ENCODE results near the gene ERCC6L.

The ERCC6L gene

DNA sequence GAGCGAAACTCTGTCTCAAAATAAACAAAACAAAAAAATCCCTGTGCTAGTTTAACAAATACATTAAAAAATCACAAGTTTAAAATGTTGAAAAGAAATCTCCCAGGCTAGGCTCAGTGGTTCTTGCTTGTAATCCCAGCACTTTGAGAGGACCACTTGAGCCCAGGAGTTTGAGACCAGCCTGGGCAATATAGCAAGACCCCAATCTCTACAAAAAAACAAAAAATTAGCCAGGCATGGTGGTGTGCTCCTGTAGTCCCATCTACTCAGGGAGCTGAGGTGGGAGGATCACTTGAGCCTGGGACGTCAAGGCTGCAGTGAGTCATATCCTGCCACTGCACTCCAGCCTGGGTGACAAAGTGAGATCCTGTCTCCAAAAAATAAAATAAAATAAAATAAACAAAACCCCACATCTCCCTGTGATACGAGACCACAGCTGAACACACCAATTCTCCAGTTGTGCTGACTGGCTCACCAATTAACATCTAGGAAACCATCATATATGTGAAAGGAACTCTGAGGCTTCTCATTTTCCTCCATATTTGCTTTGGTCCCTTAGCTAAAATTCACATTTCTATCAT lies 30.9 kb upstream of the ERCC6L start:
- no CpG with 5 or more reads among the region's 3 CpGs for WGBS (ENCODE audit: insufficient coverage, insufficient read length)
- DNase-seq (ENCODE audit: low read depth, low spot score), result no peak
- Histone ChIP-seq H3K27ac (ENCODE audit: low read length) (no peak overlapping the region), H3K36me3 (ENCODE audit: control insufficient read depth, insufficient read depth, low read length) (peaks cover 33% of the 10 kb centered on the region; the same call in 1 of the 2 replicates), H3K9me3 (ENCODE audit: control insufficient read depth, insufficient read depth, low read length) (no peaks in the 10 kb centered on the region), H3K4me3 (ENCODE audit: low read length) (no peak overlapping the region), H3K4me1 (ENCODE audit: control insufficient read depth, insufficient read depth, low read length) (no peaks in the 10 kb centered on the region), H3K27me3 (ENCODE audit: control insufficient read depth, insufficient read depth, low read length) (no peaks in the 10 kb centered on the region)

DNA sequence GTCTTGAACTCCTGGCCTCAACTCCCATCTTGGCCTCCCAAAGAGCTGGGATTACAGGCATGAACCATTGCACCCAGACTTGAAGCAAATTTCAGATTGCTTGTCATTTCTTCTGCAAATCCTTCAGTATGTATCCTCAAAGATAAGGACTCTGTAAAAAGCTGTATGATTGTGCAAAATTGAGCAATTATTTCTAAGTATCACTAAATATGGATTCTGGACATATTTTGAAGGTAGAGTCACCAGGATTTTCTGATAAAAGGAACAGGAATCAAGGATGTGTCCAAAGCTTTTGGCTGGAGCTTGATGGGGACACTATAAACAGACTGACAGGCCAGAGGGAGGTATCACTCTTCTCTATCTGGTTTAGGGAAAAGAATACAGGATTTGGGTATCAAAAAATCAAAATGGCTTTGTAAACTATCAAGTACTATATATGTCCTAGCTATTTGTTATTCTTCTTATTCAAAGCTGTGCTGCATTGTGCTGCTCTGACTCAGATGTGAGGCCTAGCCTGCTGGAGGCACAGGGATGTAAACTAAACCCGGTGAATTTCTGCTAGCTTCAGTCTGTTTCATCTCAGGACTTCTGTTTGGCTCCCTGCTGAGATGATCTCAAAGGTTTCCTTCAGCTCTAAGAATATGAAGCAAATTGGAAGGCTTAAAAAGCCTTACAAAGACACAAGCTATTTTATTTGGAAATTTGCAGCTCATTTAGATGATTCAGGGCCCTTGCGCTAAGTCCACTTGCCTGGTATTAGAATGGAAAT lies 30.0 kb upstream of the ERCC6L start:
- H3K27me3 ChIP-seq (ENCODE audit: control insufficient read depth, insufficient read depth, low read length), result no peaks in the 10 kb centered on the region
- no CpG with 5 or more reads among the region's 2 CpGs for WGBS (ENCODE audit: insufficient coverage, insufficient read length)
- no peak for DNase-seq (ENCODE audit: low read depth, low spot score)

DNA sequence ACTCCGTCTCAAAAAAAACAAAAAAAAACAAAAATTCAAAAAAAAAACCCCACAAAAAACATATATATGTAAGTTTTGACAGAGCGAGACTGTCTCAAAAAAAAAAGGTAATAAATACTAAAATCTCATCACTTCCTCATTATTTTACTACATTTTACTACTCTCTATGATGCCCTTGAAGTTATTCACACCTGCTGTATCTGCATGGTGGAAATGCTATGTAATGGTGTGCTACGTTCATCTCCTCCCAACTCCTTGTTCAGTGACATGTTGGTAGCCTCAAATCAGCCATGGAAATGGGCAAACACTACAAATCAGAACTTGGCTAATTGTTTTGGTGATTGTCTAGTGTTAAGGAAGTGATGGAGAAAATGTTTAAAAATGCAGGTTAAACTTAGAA lies 26.4 kb upstream of the ERCC6L start:
- Histone ChIP-seq H3K4me3 (ENCODE audit: low read length) (no peak overlapping the region), H3K4me1 (ENCODE audit: control insufficient read depth, insufficient read depth, low read length) (no peaks in the 10 kb centered on the region), H3K9me3 (ENCODE audit: control insufficient read depth, insufficient read depth, low read length) (no peaks in the 10 kb centered on the region), H3K27me3 (ENCODE audit: control insufficient read depth, insufficient read depth, low read length) (no peaks in the 10 kb centered on the region), H3K36me3 (ENCODE audit: control insufficient read depth, insufficient read depth, low read length) (peaks cover 3% of the 10 kb centered on the region; the same call in 1 of the 2 replicates), H3K27ac (ENCODE audit: low read length) (no peak overlapping the region)
- no CpG with 5 or more reads among the region's 3 CpGs for WGBS (ENCODE audit: insufficient coverage, insufficient read length)
- no peak for DNase-seq (ENCODE audit: low read depth, low spot score)

More for the DNA sequence above, 30.0 kb upstream of the ERCC6L start:
- H3K9me3 ChIP-seq (ENCODE audit: control insufficient read depth, insufficient read depth, low read length), result no peaks in the 10 kb centered on the region
- no peaks in the 10 kb centered on the region for H3K4me1 ChIP-seq (ENCODE audit: control insufficient read depth, insufficient read depth, low read length)
- H3K4me3 ChIP-seq (ENCODE audit: low read length), result no peak overlapping the region
- H3K27ac ChIP-seq (ENCODE audit: low read length), result no peak overlapping the region
- H3K36me3 ChIP-seq (ENCODE audit: control insufficient read depth, insufficient read depth, low read length), result peaks cover 28% of the 10 kb centered on the region; the same call in 1 of the 2 replicates

DNA sequence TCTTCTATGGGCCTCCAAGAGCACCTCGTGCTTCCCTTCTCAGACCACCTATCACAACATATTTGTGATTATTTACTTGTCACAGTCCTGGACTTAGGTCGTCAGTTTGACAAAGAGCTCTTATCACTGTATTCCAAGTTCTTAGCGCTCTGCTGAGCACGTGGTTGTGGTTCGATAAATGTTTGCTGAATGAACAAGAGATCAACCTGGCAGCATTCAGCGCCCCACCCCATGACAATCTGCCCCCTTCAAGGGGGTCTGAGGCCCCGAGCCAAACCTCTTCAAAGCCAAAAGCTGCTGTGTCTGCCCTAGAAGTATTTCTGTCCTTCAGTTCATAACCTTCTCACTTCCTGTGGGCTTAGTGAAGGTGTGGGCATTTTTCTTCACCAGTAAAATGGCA lies 23.2 kb upstream of the ERCC6L start:
- Histone ChIP-seq H3K36me3 (ENCODE audit: control insufficient read depth, insufficient read depth, low read length) (no peaks in the 10 kb centered on the region), H3K9me3 (ENCODE audit: control insufficient read depth, insufficient read depth, low read length) (no peaks in the 10 kb centered on the region), H3K27ac (ENCODE audit: low read length) (no peak overlapping the region), H3K4me3 (ENCODE audit: low read length) (no peak overlapping the region), H3K4me1 (ENCODE audit: control insufficient read depth, insufficient read depth, low read length) (no peaks in the 10 kb centered on the region), H3K27me3 (ENCODE audit: control insufficient read depth, insufficient read depth, low read length) (no peaks in the 10 kb centered on the region)
- no peak for DNase-seq (ENCODE audit: low read depth, low spot score)
- WGBS (ENCODE audit: insufficient coverage, insufficient read length), result no CpG with 5 or more reads among the region's 7 CpGs

DNA sequence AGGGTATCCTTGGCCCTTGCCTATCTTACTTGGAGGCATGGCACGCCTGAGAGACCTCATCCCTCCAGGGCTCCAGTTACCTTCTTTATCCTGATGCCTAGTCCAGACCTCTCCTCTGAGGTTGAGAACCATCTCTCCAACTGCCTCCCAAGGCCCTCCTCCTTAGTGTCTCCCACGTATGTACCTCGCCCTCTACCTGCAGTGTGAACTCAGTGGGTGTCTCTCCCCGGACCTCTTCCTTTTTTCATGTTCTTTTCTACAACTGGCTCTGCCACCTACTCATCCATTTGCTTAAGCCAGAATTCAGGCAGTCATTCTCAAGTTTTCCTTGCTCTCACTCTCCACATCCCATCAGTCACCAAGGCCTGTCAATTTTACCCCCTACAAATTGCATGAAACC lies 21.6 kb upstream of the ERCC6L start:
- Histone ChIP-seq H3K36me3 (ENCODE audit: control insufficient read depth, insufficient read depth, low read length) (no peaks in the 10 kb centered on the region), H3K27me3 (ENCODE audit: control insufficient read depth, insufficient read depth, low read length) (no peaks in the 10 kb centered on the region), H3K4me3 (ENCODE audit: low read length) (no peak overlapping the region), H3K27ac (ENCODE audit: low read length) (no peak overlapping the region), H3K9me3 (ENCODE audit: control insufficient read depth, insufficient read depth, low read length) (no peaks in the 10 kb centered on the region), H3K4me1 (ENCODE audit: control insufficient read depth, insufficient read depth, low read length) (no peaks in the 10 kb centered on the region)
- no CpG with 5 or more reads among the region's 4 CpGs for WGBS (ENCODE audit: insufficient coverage, insufficient read length)
- no peak for DNase-seq (ENCODE audit: low read depth, low spot score)

DNA sequence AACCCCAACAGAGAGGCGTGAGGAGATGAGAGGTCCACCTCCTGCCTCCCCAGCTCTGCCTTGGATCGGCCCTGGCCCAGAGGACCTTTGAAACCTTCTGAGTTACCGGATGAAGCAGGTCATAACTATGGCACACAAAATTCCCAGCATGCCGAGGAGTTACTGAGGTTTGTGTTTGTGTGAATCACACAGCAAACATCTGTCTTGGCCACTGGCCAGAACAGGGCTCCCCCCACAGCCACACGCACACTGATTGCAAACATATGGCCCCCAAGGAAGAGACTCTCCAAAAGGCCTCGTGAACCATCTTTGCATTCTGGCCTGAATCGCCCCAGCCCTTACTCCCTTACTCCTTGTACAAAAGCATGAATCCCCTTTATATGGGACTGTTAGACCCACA lies 19.3 kb upstream of the ERCC6L start:
- Histone ChIP-seq H3K36me3 (ENCODE audit: control insufficient read depth, insufficient read depth, low read length) (no peaks in the 10 kb centered on the region), H3K27me3 (ENCODE audit: control insufficient read depth, insufficient read depth, low read length) (no peaks in the 10 kb centered on the region), H3K4me3 (ENCODE audit: low read length) (no peak overlapping the region), H3K4me1 (ENCODE audit: control insufficient read depth, insufficient read depth, low read length) (no peaks in the 10 kb centered on the region; the same call in 1 of the 2 replicates), H3K9me3 (ENCODE audit: control insufficient read depth, insufficient read depth, low read length) (no peaks in the 10 kb centered on the region), H3K27ac (ENCODE audit: low read length) (no peak overlapping the region)
- WGBS (ENCODE audit: insufficient coverage, insufficient read length), result no CpG with 5 or more reads among the region's 7 CpGs
- no peak for DNase-seq (ENCODE audit: low read depth, low spot score)

DNA sequence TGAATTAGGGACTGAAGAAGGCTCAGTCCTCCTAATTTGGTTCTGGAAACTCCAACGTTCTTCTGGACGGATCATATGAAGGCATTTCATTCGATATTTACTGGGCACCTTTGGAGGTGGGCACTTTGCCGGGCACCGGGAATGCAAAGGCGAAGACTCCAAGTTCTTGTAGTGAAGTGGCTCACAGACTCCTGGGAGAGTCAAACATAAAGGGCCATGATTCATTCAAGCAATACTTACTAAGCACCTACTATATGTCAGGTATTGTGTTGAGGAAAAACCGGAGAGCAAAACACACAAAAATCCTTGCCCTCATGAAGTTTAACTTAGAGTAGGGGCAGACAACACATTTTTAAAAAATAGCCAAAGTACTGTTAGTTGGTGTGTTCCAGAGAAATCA lies 17.0 kb upstream of the ERCC6L start:
- DNase-seq (ENCODE audit: low read depth, low spot score), result no peak
- WGBS (ENCODE audit: insufficient coverage, insufficient read length), result no CpG with 5 or more reads among the region's 7 CpGs

DNA sequence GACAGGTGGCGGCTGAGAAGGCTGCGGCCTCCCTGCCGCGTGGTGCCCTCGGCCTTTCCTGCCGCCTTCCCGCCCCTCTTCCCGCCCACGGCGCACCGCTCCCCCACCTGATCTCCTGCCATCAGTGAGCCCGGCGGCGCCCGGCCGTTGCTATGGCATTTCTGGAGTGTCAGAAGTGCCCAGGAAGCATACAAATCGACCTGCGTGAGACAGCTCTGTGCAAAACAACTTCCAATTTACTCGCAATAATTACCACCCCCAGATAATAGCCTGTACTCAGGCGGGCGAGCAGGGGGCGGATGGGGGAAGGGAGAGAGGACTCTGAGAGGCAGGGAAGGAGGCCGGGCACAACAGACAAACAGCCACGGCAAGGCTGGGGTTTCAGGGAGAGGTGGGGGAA lies 16.6 kb upstream of the ERCC6L start:
- no peaks in the 10 kb centered on the region for H3K9me3 ChIP-seq (ENCODE audit: control insufficient read depth, insufficient read depth, low read length)
- DNase-seq (ENCODE audit: low read depth, low spot score), result no peak
- H3K4me1 ChIP-seq (ENCODE audit: control insufficient read depth, insufficient read depth, low read length), result no peaks in the 10 kb centered on the region; the same call in 1 of the 2 replicates
- no CpG with 5 or more reads among the region's 24 CpGs for WGBS (ENCODE audit: insufficient coverage, insufficient read length)
- no peaks in the 10 kb centered on the region for H3K36me3 ChIP-seq (ENCODE audit: control insufficient read depth, insufficient read depth, low read length)
- H3K27me3 ChIP-seq (ENCODE audit: control insufficient read depth, insufficient read depth, low read length), result no peaks in the 10 kb centered on the region
- H3K4me3 ChIP-seq (ENCODE audit: low read length), result no peak overlapping the region
- H3K27ac ChIP-seq (ENCODE audit: low read length), result no peak overlapping the region

More for the DNA sequence above, 17.0 kb upstream of the ERCC6L start:
- no peaks in the 10 kb centered on the region for H3K9me3 ChIP-seq (ENCODE audit: control insufficient read depth, insufficient read depth, low read length)
- no peaks in the 10 kb centered on the region; the same call in 1 of the 2 replicates for H3K4me1 ChIP-seq (ENCODE audit: control insufficient read depth, insufficient read depth, low read length)
- H3K27me3 ChIP-seq (ENCODE audit: control insufficient read depth, insufficient read depth, low read length), result no peaks in the 10 kb centered on the region
- no peak overlapping the region for H3K4me3 ChIP-seq (ENCODE audit: low read length)
- no peaks in the 10 kb centered on the region for H3K36me3 ChIP-seq (ENCODE audit: control insufficient read depth, insufficient read depth, low read length)
- no peak overlapping the region for H3K27ac ChIP-seq (ENCODE audit: low read length)

DNA sequence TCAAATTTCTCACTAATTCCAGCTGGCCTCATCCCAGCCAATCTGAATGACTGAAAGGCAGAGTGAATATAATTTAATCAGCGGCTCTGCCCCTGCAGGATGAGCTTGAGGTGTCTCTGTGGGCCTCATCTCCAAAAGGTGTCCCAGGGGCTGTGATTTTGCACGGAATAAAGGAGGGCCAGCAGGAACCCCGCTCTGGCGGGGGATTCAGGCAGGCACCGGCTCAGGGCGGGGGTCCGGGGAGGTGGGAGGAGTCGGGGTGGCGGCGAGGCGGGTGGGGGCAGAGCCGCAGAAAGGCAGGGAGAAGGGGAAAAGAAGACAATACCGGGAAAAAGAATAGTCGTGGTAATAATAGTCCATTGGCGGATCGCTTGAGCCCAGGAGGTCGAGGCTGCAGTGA lies 16.0 kb upstream of the ERCC6L start:
- no peaks in the 10 kb centered on the region; the same call in 1 of the 2 replicates for H3K4me1 ChIP-seq (ENCODE audit: control insufficient read depth, insufficient read depth, low read length)
- no peak overlapping the region for H3K27ac ChIP-seq (ENCODE audit: low read length)
- H3K36me3 ChIP-seq (ENCODE audit: control insufficient read depth, insufficient read depth, low read length), result no peaks in the 10 kb centered on the region
- H3K4me3 ChIP-seq (ENCODE audit: low read length), result no peak overlapping the region
- no peaks in the 10 kb centered on the region for H3K27me3 ChIP-seq (ENCODE audit: control insufficient read depth, insufficient read depth, low read length)
- no CpG with 5 or more reads among the region's 17 CpGs for WGBS (ENCODE audit: insufficient coverage, insufficient read length)
- no peaks in the 10 kb centered on the region for H3K9me3 ChIP-seq (ENCODE audit: control insufficient read depth, insufficient read depth, low read length)
- DNase-seq (ENCODE audit: low read depth, low spot score), result no peak

DNA sequence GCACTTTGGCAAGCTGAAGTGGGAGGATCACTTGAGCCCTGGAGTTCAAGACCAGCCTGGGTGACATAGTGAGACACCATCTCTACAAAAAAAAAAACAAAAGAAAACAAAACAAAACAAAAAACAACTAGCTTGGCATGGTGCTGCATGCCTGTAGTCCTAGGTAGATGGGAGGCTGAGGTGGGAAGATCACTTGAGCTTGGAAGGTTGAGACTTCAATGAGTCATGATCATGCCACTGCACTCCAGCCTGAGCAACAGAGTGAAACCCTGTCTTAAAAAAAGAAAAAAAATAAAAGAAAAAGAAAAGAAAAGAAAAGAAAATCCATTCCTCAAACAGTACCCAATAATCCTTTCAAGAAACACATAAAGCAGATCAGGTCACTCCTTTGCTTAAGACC lies 14.9 kb upstream of the ERCC6L start:
- no peak overlapping the region for H3K4me3 ChIP-seq (ENCODE audit: low read length)
- H3K27me3 ChIP-seq (ENCODE audit: control insufficient read depth, insufficient read depth, low read length), result no peaks in the 10 kb centered on the region
- H3K36me3 ChIP-seq (ENCODE audit: control insufficient read depth, insufficient read depth, low read length), result no peaks in the 10 kb centered on the region
- no peaks in the 10 kb centered on the region for H3K9me3 ChIP-seq (ENCODE audit: control insufficient read depth, insufficient read depth, low read length)
- no peaks in the 10 kb centered on the region; the same call in 1 of the 2 replicates for H3K4me1 ChIP-seq (ENCODE audit: control insufficient read depth, insufficient read depth, low read length)
- no peak overlapping the region for H3K27ac ChIP-seq (ENCODE audit: low read length)
- no peak for DNase-seq (ENCODE audit: low read depth, low spot score)
